ENCODE data around the gene MAP3K15.

DNA sequence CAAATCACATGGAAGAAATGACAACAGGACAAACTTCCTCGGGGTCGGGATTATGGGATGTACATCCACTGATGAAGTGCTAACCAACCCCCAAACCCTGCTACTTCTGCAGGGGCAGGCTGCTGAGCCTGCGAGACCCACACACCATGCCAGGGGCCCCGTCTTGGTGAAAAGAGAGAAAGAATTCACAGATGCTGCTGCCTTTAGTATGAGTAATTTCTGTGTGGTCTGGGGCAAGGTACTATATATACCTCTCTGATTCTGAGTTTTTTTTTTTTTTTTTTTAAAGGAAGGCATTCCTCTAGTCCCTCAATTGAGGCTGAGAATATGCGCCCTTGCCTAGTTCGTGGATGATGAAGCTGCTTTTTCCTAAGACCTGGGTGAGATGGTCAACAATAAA lies 146.7 kb downstream of the MAP3K15 start:
- TF ChIP-seq, protein P1, sequence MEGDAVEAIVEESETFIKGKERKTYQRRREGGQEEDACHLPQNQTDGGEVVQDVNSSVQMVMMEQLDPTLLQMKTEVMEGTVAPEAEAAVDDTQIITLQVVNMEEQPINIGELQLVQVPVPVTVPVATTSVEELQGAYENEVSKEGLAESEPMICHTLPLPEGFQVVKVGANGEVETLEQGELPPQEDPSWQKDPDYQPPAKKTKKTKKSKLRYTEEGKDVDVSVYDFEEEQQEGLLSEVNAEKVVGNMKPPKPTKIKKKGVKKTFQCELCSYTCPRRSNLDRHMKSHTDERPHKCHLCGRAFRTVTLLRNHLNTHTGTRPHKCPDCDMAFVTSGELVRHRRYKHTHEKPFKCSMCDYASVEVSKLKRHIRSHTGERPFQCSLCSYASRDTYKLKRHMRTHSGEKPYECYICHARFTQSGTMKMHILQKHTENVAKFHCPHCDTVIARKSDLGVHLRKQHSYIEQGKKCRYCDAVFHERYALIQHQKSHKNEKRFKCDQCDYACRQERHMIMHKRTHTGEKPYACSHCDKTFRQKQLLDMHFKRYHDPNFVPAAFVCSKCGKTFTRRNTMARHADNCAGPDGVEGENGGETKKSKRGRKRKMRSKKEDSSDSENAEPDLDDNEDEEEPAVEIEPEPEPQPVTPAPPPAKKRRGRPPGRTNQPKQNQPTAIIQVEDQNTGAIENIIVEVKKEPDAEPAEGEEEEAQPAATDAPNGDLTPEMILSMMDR (IDR thresholded peaks at IDR 0.05 in 8 of 11, conservative IDR thresholded peaks at IDR 0.05 in 3 of 11) = no peak
- no peak for TF ChIP-seq POLR2A (IDR thresholded peaks at IDR 0.05)

Data from spleen (tissue), 7 donors.